ENCODE measurements around the gene RPS6KA2.

The RPS6KA2 gene

GRCh38 chr6:166617359-166617758 lies 9.7 kb downstream of the RPS6KA2 start:
- DNase-seq (ENCODE audit: low read depth in 1 of 2, low spot score in 1 of 2): no peak
- TF ChIP-seq REST (IDR thresholded peaks at IDR 0.05; ENCODE audit: insufficient replicate concordance, low read depth) (no peak), GABPA (IDR thresholded peaks at IDR 0.05; ENCODE audit: low read depth) (no peak), POLR2AphosphoS5 (IDR thresholded peaks at IDR 0.05; ENCODE audit: low read depth) (no peak), CTCF (IDR thresholded peaks at IDR 0.05; ENCODE audit: insufficient read depth, low read length) (no peak), SPI1 (IDR thresholded peaks at IDR 0.05; ENCODE audit: borderline replicate concordance, low read depth) (no peak)

GRCh38 chr6:166616261-166617238 lies 10.5 kb downstream of the RPS6KA2 start:
- DNase-seq (ENCODE audit: low read depth in 1 of 2, low spot score in 1 of 2): no peak
- Histone ChIP-seq H3K4me3 (replicated peaks; ENCODE audit: insufficient read depth, low read length) (no peak overlapping the region), H3K27ac (replicated peaks) (no peak overlapping the region), H3K27me3 (ENCODE audit: insufficient read depth, poor library complexity, severe bottlenecking) (no peaks in the 10 kb centered on the region)
- TF ChIP-seq CTCF (IDR thresholded peaks at IDR 0.05; ENCODE audit: insufficient read depth, low read length) (no peak), POLR2AphosphoS5 (IDR thresholded peaks at IDR 0.05; ENCODE audit: low read depth) (no peak), REST (IDR thresholded peaks at IDR 0.05; ENCODE audit: insufficient replicate concordance, low read depth) (no peak), GABPA (IDR thresholded peaks at IDR 0.05; ENCODE audit: low read depth) (no peak), SPI1 (IDR thresholded peaks at IDR 0.05; ENCODE audit: borderline replicate concordance, low read depth) (no peak)

More at GRCh38 chr6:166617359-166617758, 9.7 kb downstream of the RPS6KA2 start:
- Histone ChIP-seq H3K27ac (replicated peaks) (no peak overlapping the region), H3K27me3 (ENCODE audit: insufficient read depth, poor library complexity, severe bottlenecking) (no peaks in the 10 kb centered on the region), H3K4me3 (replicated peaks; ENCODE audit: insufficient read depth, low read length) (no peak overlapping the region)

- no peak for DNase-seq (ENCODE audit: low read depth in 1 of 2, low spot score in 1 of 2)
- no peaks in the 10 kb centered on the region for H3K27me3 ChIP-seq (ENCODE audit: insufficient read depth, poor library complexity, severe bottlenecking)
- TF ChIP-seq POLR2AphosphoS5 (IDR thresholded peaks at IDR 0.05; ENCODE audit: low read depth): no peak
- no peak for TF ChIP-seq CTCF (IDR thresholded peaks at IDR 0.05; ENCODE audit: insufficient read depth, low read length)
- no peak for TF ChIP-seq SPI1 (IDR thresholded peaks at IDR 0.05; ENCODE audit: borderline replicate concordance, low read depth)
- TF ChIP-seq REST (IDR thresholded peaks at IDR 0.05; ENCODE audit: insufficient replicate concordance, low read depth): no peak
- no peak for TF ChIP-seq GABPA (IDR thresholded peaks at IDR 0.05; ENCODE audit: low read depth)
- no peak overlapping the region for H3K4me3 ChIP-seq (replicated peaks; ENCODE audit: insufficient read depth, low read length)
- H3K27ac ChIP-seq (replicated peaks): no peak overlapping the region
These were observed 11.8 kb downstream of the RPS6KA2 start for GRCh38 chr6:166615059-166615770.

Measured in HL-60 (cell line).